Measurements from ENCODE around the gene TENM4. TPM values are rescaled to one million over a fixed set of nuclear protein-coding genes. Genes with fewer than 3 reads are reported as not detected.

TENM4 gene
- total RNA-seq, 1 donor from 2014 or later, result 117 TPM

- peaks cover 8% of the 10 kb centered on the region for H3K36me3 Mint-ChIP-seq (ENCODE audit: insufficient read depth)
- no peaks in the 10 kb centered on the region for H3K9me3 Mint-ChIP-seq (ENCODE audit: low read depth)
- DNase-seq (ENCODE audit: low spot score, unreplicated experiment), result no peak
- TF ChIP-seq CTCF (IDR thresholded peaks at IDR 0.05; ENCODE audit: unreplicated experiment), result no peak
- no peaks in the 10 kb centered on the region for H3K4me1 Mint-ChIP-seq (ENCODE audit: low read depth)
- no peak overlapping the region for H3K27ac Mint-ChIP-seq
- no peaks in the 10 kb centered on the region for H3K27me3 Mint-ChIP-seq
- no peak overlapping the region for H3K4me3 Mint-ChIP-seq (ENCODE audit: low read depth)
Observed at GRCh38 chr11:78737891-78738290, 702.9 kb downstream of the TENM4 start.

GRCh38 chr11:78737301-78737700 lies 703.5 kb downstream of the TENM4 start:
- Mint-ChIP-seq H3K4me1 (ENCODE audit: low read depth) (no peaks in the 10 kb centered on the region), H3K27me3 (no peaks in the 10 kb centered on the region), H3K4me3 (ENCODE audit: low read depth) (no peak overlapping the region), H3K27ac (no peak overlapping the region), H3K36me3 (ENCODE audit: insufficient read depth) (peaks cover 9% of the 10 kb centered on the region), H3K9me3 (ENCODE audit: low read depth) (no peaks in the 10 kb centered on the region)
- no peak for TF ChIP-seq CTCF (IDR thresholded peaks at IDR 0.05; ENCODE audit: unreplicated experiment)
- DNase-seq (ENCODE audit: low spot score, unreplicated experiment), result no peak

- DNase-seq (ENCODE audit: low spot score, unreplicated experiment), result no peak
- Mint-ChIP-seq H3K27ac (no peak overlapping the region), H3K4me3 (ENCODE audit: low read depth) (no peak overlapping the region), H3K36me3 (ENCODE audit: insufficient read depth) (peaks cover 9% of the 10 kb centered on the region), H3K9me3 (ENCODE audit: low read depth) (no peaks in the 10 kb centered on the region), H3K4me1 (ENCODE audit: low read depth) (no peaks in the 10 kb centered on the region), H3K27me3 (no peaks in the 10 kb centered on the region)
- no peak for TF ChIP-seq CTCF (IDR thresholded peaks at IDR 0.05; ENCODE audit: unreplicated experiment)
Observed at GRCh38 chr11:78735711-78736110, 705.1 kb downstream of the TENM4 start.

GRCh38 chr11:78733031-78733430 lies 707.8 kb downstream of the TENM4 start:
- no peak for DNase-seq (ENCODE audit: low spot score, unreplicated experiment)
- Mint-ChIP-seq H3K9me3 (ENCODE audit: low read depth) (no peaks in the 10 kb centered on the region), H3K36me3 (ENCODE audit: insufficient read depth) (peaks cover 17% of the 10 kb centered on the region), H3K27me3 (no peaks in the 10 kb centered on the region), H3K27ac (no peak overlapping the region), H3K4me3 (ENCODE audit: low read depth) (no peak overlapping the region), H3K4me1 (ENCODE audit: low read depth) (no peaks in the 10 kb centered on the region)
- TF ChIP-seq CTCF (IDR thresholded peaks at IDR 0.05; ENCODE audit: unreplicated experiment), result no peak

- Mint-ChIP-seq H3K9me3 (ENCODE audit: low read depth) (no peaks in the 10 kb centered on the region), H3K27me3 (no peaks in the 10 kb centered on the region), H3K4me3 (ENCODE audit: low read depth) (no peak overlapping the region), H3K27ac (peak overlapping the region; percentile 19), H3K36me3 (ENCODE audit: insufficient read depth) (peaks cover 17% of the 10 kb centered on the region), H3K4me1 (ENCODE audit: low read depth) (no peaks in the 10 kb centered on the region)
- no peak for DNase-seq (ENCODE audit: low spot score, unreplicated experiment)
- no peak for TF ChIP-seq CTCF (IDR thresholded peaks at IDR 0.05; ENCODE audit: unreplicated experiment)
Observed at GRCh38 chr11:78732246-78732645, 708.6 kb downstream of the TENM4 start.

Measured in progenitor cell of endocrine pancreas (in vitro differentiated cells).